Measurements from ENCODE around the gene CNTNAP2. TPM values are rescaled to one million over a fixed set of nuclear protein-coding genes. Genes with fewer than 3 reads are reported as not detected.

The CNTNAP2 gene
- total and polyA plus RNA-seq, 2 of the 13 experiments (the other 11 are each of a cell fraction or from before 2014, with no cell fraction given), result 0.40 to 0.42 TPM

DNA sequence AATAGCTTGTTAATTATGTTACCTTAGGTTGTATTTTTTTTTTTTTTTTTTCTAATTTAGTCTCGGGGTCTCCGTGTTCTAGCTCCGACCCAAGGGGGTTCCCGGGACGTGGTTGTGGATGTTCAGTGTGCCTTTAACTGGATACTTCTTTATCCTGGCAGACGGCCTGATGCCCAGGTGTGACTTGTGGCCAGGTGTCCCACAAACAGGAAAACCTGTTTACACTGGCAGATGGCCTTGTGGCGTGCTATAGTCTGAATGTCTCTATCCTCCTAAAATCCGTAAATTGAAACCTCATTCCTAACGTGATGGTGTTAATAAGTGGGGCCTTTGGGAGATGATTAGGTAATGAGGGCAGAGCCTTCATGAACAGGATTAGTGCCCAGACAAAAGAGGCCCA is 1927.6 kb downstream of the CNTNAP2 start (continued):
- TF ChIP-seq, protein P1, sequence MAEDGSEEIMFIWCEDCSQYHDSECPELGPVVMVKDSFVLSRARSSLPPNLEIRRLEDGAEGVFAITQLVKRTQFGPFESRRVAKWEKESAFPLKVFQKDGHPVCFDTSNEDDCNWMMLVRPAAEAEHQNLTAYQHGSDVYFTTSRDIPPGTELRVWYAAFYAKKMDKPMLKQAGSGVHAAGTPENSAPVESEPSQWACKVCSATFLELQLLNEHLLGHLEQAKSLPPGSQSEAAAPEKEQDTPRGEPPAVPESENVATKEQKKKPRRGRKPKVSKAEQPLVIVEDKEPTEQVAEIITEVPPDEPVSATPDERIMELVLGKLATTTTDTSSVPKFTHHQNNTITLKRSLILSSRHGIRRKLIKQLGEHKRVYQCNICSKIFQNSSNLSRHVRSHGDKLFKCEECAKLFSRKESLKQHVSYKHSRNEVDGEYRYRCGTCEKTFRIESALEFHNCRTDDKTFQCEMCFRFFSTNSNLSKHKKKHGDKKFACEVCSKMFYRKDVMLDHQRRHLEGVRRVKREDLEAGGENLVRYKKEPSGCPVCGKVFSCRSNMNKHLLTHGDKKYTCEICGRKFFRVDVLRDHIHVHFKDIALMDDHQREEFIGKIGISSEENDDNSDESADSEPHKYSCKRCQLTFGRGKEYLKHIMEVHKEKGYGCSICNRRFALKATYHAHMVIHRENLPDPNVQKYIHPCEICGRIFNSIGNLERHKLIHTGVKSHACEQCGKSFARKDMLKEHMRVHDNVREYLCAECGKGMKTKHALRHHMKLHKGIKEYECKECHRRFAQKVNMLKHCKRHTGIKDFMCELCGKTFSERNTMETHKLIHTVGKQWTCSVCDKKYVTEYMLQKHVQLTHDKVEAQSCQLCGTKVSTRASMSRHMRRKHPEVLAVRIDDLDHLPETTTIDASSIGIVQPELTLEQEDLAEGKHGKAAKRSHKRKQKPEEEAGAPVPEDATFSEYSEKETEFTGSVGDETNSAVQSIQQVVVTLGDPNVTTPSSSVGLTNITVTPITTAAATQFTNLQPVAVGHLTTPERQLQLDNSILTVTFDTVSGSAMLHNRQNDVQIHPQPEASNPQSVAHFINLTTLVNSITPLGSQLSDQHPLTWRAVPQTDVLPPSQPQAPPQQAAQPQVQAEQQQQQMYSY (CRISPR knock-in tag; IDR thresholded peaks at IDR 0.05), result no peak
- TF ChIP-seq MTF2 (CRISPR knock-in tag; IDR thresholded peaks at IDR 0.05; ENCODE audit: borderline replicate concordance) (no peak), SMAD9 (CRISPR knock-in tag; IDR thresholded peaks at IDR 0.05) (no peak), PHF8 (CRISPR knock-in tag; IDR thresholded peaks at IDR 0.05) (no peak), ZSCAN21 (CRISPR knock-in tag; IDR thresholded peaks at IDR 0.05; ENCODE audit: borderline replicate concordance) (no peak), MXD3 (CRISPR knock-in tag; IDR thresholded peaks at IDR 0.05) (no peak)

DNA sequence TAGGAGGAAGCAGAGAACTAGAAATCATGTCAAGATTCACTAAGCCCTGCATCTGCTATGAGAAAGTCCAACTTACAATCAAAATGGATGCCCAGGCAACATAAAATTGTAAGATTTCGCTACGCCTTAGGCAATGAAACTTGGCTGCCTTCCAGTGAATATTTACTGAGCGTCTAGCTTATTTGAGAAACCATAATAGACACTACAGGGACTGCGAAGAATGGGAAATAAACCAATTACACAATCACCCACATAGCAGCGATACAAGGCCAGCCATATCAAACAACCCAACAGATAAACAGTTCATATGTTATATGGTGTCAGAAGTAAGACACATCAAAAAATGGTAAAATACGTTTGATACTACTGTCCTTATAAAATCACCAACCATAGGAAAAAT is 1928.9 kb downstream of the CNTNAP2 start:
- WGBS (ENCODE audit: low lambda C conversion rate), result 26% methylated on average over 6 of the region's 6 CpGs
- Histone ChIP-seq H3K4me2 (ENCODE audit: low read depth, low read length) (no peak overlapping the region), H3K27ac (ENCODE audit: extremely low read length, insufficient read depth, low read length) (no peak overlapping the region), H3K27me3 (ENCODE audit: control insufficient read depth in 1 of 2, insufficient read depth in 2 of 2, low read length in 2 of 2) (peaks cover 0 to 3% of the 10 kb centered on the region in 2 experiments; a peak in 1 of 5 replicates), H2AFZ (ENCODE audit: low read length) (no peak overlapping the region), H3K79me2 (ENCODE audit: insufficient read depth, low read length) (no peaks in the 10 kb centered on the region), H3K9ac (ENCODE audit: insufficient read depth, low read depth, low read length) (no peak overlapping the region), H4K20me1 (ENCODE audit: insufficient read depth, low read length) (no peaks in the 10 kb centered on the region), H3K36me3 (replicated peaks in 1 of 2; ENCODE audit: control insufficient read depth in 1 of 2, insufficient read depth in 2 of 2, low read length in 2 of 2) (no peaks in the 10 kb centered on the region), H3K4me1 (ENCODE audit: insufficient read depth, low read length) (no peaks in the 10 kb centered on the region), H3K9me3 (ENCODE audit: low read length) (no peaks in the 10 kb centered on the region), H3K4me3 (replicated peaks in 1 of 3; ENCODE audit: insufficient read depth in 1 of 3, low read depth in 2 of 3, low read length in 3 of 3) (no peak overlapping the region)
- CTCF ChIA-PET (ENCODE audit: low intra/inter-chr PET ratio, low total read pairs), result no interaction called here
- BruUV-seq (replicated peaks), result no TSS peak
- POLR2A ChIA-PET, result no interaction called here
- DNase-seq (ENCODE audit: low spot score) (no peak), ATAC-seq (no peak), FAIRE-seq (no peak)
- in situ Hi-C loops (cut with HindIII; ENCODE audit: extremely low pct_ligation_motif_present, low pct_unique_long_range_greater_than_20kb) (no loop called here), intact Hi-C loops (cut with micrococcal nuclease; ENCODE audit: unreplicated experiment) (loop anchor here (5.0 kb wide), 1 partner anchor 953 kb away; no protein-coding TSS in a partner anchor)
- TF ChIP-seq ZKSCAN5 (CRISPR knock-in tag; IDR thresholded peaks at IDR 0.05) (no peak), ZNF441 (CRISPR knock-in tag; IDR thresholded peaks at IDR 0.05; ENCODE audit: borderline replicate concordance) (no peak), TOPORS (CRISPR knock-in tag; IDR thresholded peaks at IDR 0.05) (no peak), CHD4 (IDR thresholded peaks at IDR 0.05; ENCODE audit: borderline replicate concordance, low read length) (no peak), WIZ (CRISPR knock-in tag; IDR thresholded peaks at IDR 0.05) (no peak), KLF6 (CRISPR knock-in tag; IDR thresholded peaks at IDR 0.05) (no peak), ZNF33A (CRISPR knock-in tag; IDR thresholded peaks at IDR 0.05; ENCODE audit: borderline replicate concordance) (no peak), ZNF83 (CRISPR knock-in tag; IDR thresholded peaks at IDR 0.05; ENCODE audit: borderline replicate concordance) (no peak), ZNF224 (CRISPR knock-in tag; IDR thresholded peaks at IDR 0.05) (no peak)
- TF ChIP-seq, protein P2, sequence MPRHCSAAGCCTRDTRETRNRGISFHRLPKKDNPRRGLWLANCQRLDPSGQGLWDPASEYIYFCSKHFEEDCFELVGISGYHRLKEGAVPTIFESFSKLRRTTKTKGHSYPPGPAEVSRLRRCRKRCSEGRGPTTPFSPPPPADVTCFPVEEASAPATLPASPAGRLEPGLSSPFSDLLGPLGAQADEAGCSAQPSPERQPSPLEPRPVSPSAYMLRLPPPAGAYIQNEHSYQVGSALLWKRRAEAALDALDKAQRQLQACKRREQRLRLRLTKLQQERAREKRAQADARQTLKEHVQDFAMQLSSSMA (CRISPR knock-in tag; IDR thresholded peaks at IDR 0.05), result no peak
- TF ChIP-seq, protein P3, sequence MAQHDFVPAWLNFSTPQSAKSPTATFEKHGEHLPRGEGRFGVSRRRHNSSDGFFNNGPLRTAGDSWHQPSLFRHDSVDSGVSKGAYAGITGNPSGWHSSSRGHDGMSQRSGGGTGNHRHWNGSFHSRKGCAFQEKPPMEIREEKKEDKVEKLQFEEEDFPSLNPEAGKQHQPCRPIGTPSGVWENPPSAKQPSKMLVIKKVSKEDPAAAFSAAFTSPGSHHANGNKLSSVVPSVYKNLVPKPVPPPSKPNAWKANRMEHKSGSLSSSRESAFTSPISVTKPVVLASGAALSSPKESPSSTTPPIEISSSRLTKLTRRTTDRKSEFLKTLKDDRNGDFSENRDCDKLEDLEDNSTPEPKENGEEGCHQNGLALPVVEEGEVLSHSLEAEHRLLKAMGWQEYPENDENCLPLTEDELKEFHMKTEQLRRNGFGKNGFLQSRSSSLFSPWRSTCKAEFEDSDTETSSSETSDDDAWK (CRISPR knock-in tag; IDR thresholded peaks at IDR 0.05), result no peak
